Ishikawa (cell line): ENCODE measurements around the gene MYMK.

ENCODE experiments used
- CEBPB ChIP-seq: IDR thresholded peaks from 2 replicates; pipeline ENCODE4 v1.6.1; 2012
- CREB1 ChIP-seq: IDR thresholded peaks from 2 replicates; pipeline ENCODE4 v1.6.1; 2012; ENCODE audit warnings: low read depth
- EGR1 ChIP-seq: IDR thresholded peaks from 2 replicates; pipeline ENCODE4 v1.6.1; 2012
- EP300 ChIP-seq: IDR thresholded peaks from 2 replicates; pipeline ENCODE4 v1.6.1; 2012; ENCODE audit warnings: borderline replicate concordance
- FOXM1 ChIP-seq: IDR thresholded peaks from 2 replicates; pipeline ENCODE4 v1.6.1; 2012; ENCODE audit warnings: low read depth, borderline replicate concordance
- MAX ChIP-seq: IDR thresholded peaks from 2 replicates; pipeline ENCODE4 v1.6.1; 2012
- NFIC ChIP-seq: IDR thresholded peaks from 2 replicates; pipeline ENCODE4 v1.6.1; 2012
- RAD21 ChIP-seq: IDR thresholded peaks from 2 replicates; pipeline ENCODE4 v1.6.1; 2012; ENCODE audit warnings: low read depth
- REST ChIP-seq: IDR thresholded peaks from 2 replicates; pipeline ENCODE4 v1.6.1; 2012; ENCODE audit warnings: low read depth, mild to moderate bottlenecking
- TAF1 ChIP-seq: IDR thresholded peaks from 2 replicates; pipeline ENCODE4 v1.6.1; 2012; ENCODE audit warnings: low read depth, mild to moderate bottlenecking
- TCF12 ChIP-seq: IDR thresholded peaks from 2 replicates; pipeline ENCODE4 v1.6.1; 2012; ENCODE audit warnings: low read depth
- TEAD4 ChIP-seq: IDR thresholded peaks from 2 replicates; pipeline ENCODE4 v1.6.1; 2012
- USF1 ChIP-seq: IDR thresholded peaks from 2 replicates; pipeline ENCODE4 v1.6.1; 2012
- YY1 ChIP-seq: IDR thresholded peaks from 2 replicates; pipeline ENCODE4 v1.6.1; 2012; ENCODE audit warnings: low read depth
- ZBTB7A ChIP-seq: IDR thresholded peaks from 2 replicates; pipeline ENCODE4 v1.6.1; 2012; ENCODE audit warnings: low read depth

Gene MYMK

GRCh38 chr9:133509179-133510083 is 15.3 kb downstream of the MYMK start:
- TF ChIP-seq MAX (no peak), EGR1 (peak; percentile 57; the same call in 1 of the 2 replicates)

GRCh38 chr9:133508046-133508445 is 16.7 kb downstream of the MYMK start:
- TF ChIP-seq EGR1 (no peak), NFIC (no peak), MAX (no peak), TAF1 (no peak), CREB1 (no peak), TCF12 (no peak), CEBPB (no peak), RAD21 (no peak), FOXM1 (no peak), TEAD4 (no peak), ZBTB7A (no peak), EP300 (no peak), REST (no peak), USF1 (no peak), YY1 (no peak)

- TF ChIP-seq CREB1 = no peak
- no peak for TF ChIP-seq MAX
- no peak for TF ChIP-seq EGR1
- no peak for TF ChIP-seq REST
- TF ChIP-seq EP300 = no peak
- no peak for TF ChIP-seq CEBPB
- TF ChIP-seq NFIC = no peak
- TF ChIP-seq TAF1 = no peak
- no peak for TF ChIP-seq FOXM1
- no peak for TF ChIP-seq RAD21
- TF ChIP-seq TCF12 = no peak
- TF ChIP-seq TEAD4 = no peak
- no peak for TF ChIP-seq USF1
- no peak for TF ChIP-seq YY1
Measured at GRCh38 chr9:133507246-133507965, 17.4 kb downstream of the MYMK start.

GRCh38 chr9:133506653-133507038 is 18.1 kb downstream of the MYMK start:
- no peak for TF ChIP-seq CREB1
- TF ChIP-seq TCF12 = no peak
- TF ChIP-seq NFIC = no peak
- no peak for TF ChIP-seq USF1
- TF ChIP-seq CEBPB = no peak
- TF ChIP-seq EGR1 = no peak
- no peak for TF ChIP-seq MAX
- no peak for TF ChIP-seq REST
- no peak for TF ChIP-seq EP300
- TF ChIP-seq RAD21 = no peak
- TF ChIP-seq FOXM1 = no peak
- TF ChIP-seq TAF1 = no peak
- TF ChIP-seq TEAD4 = no peak
- TF ChIP-seq YY1 = no peak
- TF ChIP-seq ZBTB7A = no peak
